ENCODE results near the gene UMODL1. TPM values are rescaled to one million over a fixed set of nuclear protein-coding genes. Genes with fewer than 3 reads are reported as not detected.

The UMODL1 gene
- total and polyA plus RNA-seq, 2 of the 13 experiments (the other 11 are each of a cell fraction or from before 2014, with no cell fraction given), result not detected

- ChIA-PET CTCF (ENCODE audit: low intra/inter-chr PET ratio, low total read pairs) (no interaction called here), POLR2A (no interaction called here)
- DNase-seq (ENCODE audit: low spot score) (no peak), FAIRE-seq (no peak), ATAC-seq (no peak)
- in situ Hi-C loops (cut with HindIII; ENCODE audit: extremely low pct_ligation_motif_present, low pct_unique_long_range_greater_than_20kb), result no loop called here
- 33% methylated on average over 3 of the region's 9 CpGs for WGBS (ENCODE audit: low lambda C conversion rate)
- TF ChIP-seq HNRNPLL (IDR thresholded peaks at IDR 0.05; ENCODE audit: low read depth, low read length, poor library complexity, severe bottlenecking) (no peak), CBX1 (IDR thresholded peaks at IDR 0.05; ENCODE audit: low read depth) (no peak), ZMAT5 (CRISPR knock-in tag; IDR thresholded peaks at IDR 0.05; ENCODE audit: borderline replicate concordance, low read depth) (no peak), HMGA1 (CRISPR knock-in tag; conservative IDR thresholded peaks at IDR 0.05) (no peak), ZNF639 (CRISPR knock-in tag; conservative IDR thresholded peaks at IDR 0.05) (no peak), ZNF672 (CRISPR knock-in tag; IDR thresholded peaks at IDR 0.05) (no peak)
- Histone ChIP-seq H3K79me2 (ENCODE audit: insufficient read depth, low read length) (no peaks in the 10 kb centered on the region), H3K4me3 (replicated peaks in 1 of 3; ENCODE audit: insufficient read depth in 1 of 3, low read depth in 2 of 3, low read length in 3 of 3) (no peak overlapping the region), H3K9ac (ENCODE audit: insufficient read depth, low read depth, low read length) (no peak overlapping the region), H4K20me1 (ENCODE audit: insufficient read depth, low read length) (no peaks in the 10 kb centered on the region), H3K27me3 (ENCODE audit: control insufficient read depth in 1 of 2, insufficient read depth in 2 of 2, low read length in 2 of 2) (peaks cover 12 to 97% of the 10 kb centered on the region in 2 experiments), H3K27ac (ENCODE audit: extremely low read length, insufficient read depth, low read length) (no peak overlapping the region), H3K9me3 (ENCODE audit: low read length) (no peaks in the 10 kb centered on the region), H3K36me3 (replicated peaks in 1 of 2; ENCODE audit: control insufficient read depth in 1 of 2, insufficient read depth in 2 of 2, low read length in 2 of 2) (no peaks in the 10 kb centered on the region), H3K4me1 (ENCODE audit: insufficient read depth, low read length) (peaks cover 28% of the 10 kb centered on the region), H2AFZ (ENCODE audit: low read length) (no peak overlapping the region), H3K4me2 (ENCODE audit: low read depth, low read length) (no peak overlapping the region)
- BruUV-seq (replicated peaks), result no TSS peak
- intact Hi-C loops (cut with micrococcal nuclease; ENCODE audit: unreplicated experiment), result no loop called here
Measured at GRCh38 chr21:42059141-42059540, 12.0 kb upstream of the UMODL1 start.

GRCh38 chr21:42059721-42060120 lies 11.4 kb upstream of the UMODL1 start:
- Histone ChIP-seq H4K20me1 (ENCODE audit: insufficient read depth, low read length) (no peaks in the 10 kb centered on the region), H3K27ac (ENCODE audit: extremely low read length, insufficient read depth, low read length) (no peak overlapping the region), H3K9me3 (ENCODE audit: low read length) (no peaks in the 10 kb centered on the region), H3K4me2 (ENCODE audit: low read depth, low read length) (no peak overlapping the region), H3K4me3 (replicated peaks in 1 of 3; ENCODE audit: insufficient read depth in 1 of 3, low read depth in 2 of 3, low read length in 3 of 3) (no peak overlapping the region), H3K9ac (ENCODE audit: insufficient read depth, low read depth, low read length) (no peak overlapping the region), H3K4me1 (ENCODE audit: insufficient read depth, low read length) (peaks cover 28% of the 10 kb centered on the region), H2AFZ (ENCODE audit: low read length) (no peak overlapping the region), H3K79me2 (ENCODE audit: insufficient read depth, low read length) (no peaks in the 10 kb centered on the region), H3K36me3 (replicated peaks in 1 of 2; ENCODE audit: control insufficient read depth in 1 of 2, insufficient read depth in 2 of 2, low read length in 2 of 2) (no peaks in the 10 kb centered on the region), H3K27me3 (ENCODE audit: control insufficient read depth in 1 of 2, insufficient read depth in 2 of 2, low read length in 2 of 2) (peaks cover 12 to 95% of the 10 kb centered on the region in 2 experiments)
- ChIA-PET POLR2A (no interaction called here), CTCF (ENCODE audit: low intra/inter-chr PET ratio, low total read pairs) (no interaction called here)
- FAIRE-seq (no peak), DNase-seq (ENCODE audit: low spot score) (no peak), ATAC-seq (no peak)
- 0% methylated on average over 2 of the region's 10 CpGs for WGBS (ENCODE audit: low lambda C conversion rate)
- no TSS peak for BruUV-seq (replicated peaks)
- intact Hi-C loops (cut with micrococcal nuclease; ENCODE audit: unreplicated experiment), result no loop called here
- in situ Hi-C loops (cut with HindIII; ENCODE audit: extremely low pct_ligation_motif_present, low pct_unique_long_range_greater_than_20kb), result no loop called here
- TF ChIP-seq NBN (conservative IDR thresholded peaks at IDR 0.05) (no peak), ZKSCAN1 (IDR thresholded peaks at IDR 0.05; ENCODE audit: low read length) (no peak), NFRKB (IDR thresholded peaks at IDR 0.05) (no peak), ZNF280D (CRISPR knock-in tag; IDR thresholded peaks at IDR 0.05) (no peak)
